Astrocyte (in vitro differentiated cells and primary cell): Measurements from ENCODE around the gene SENP3.

Source experiments
- CTCF ChIP-seq: IDR thresholded peaks from 2 replicates; pipeline ENCODE4 v1.5.1; 2011; ENCODE audit warnings: low read depth, mild to moderate bottlenecking, inconsistent platforms, low read length, moderate library complexity; ENCODE audit not compliant: insufficient read depth
- EZH2 ChIP-seq: IDR thresholded peaks from 2 replicates; pipeline ENCODE4 v1.6.1; 2012; ENCODE audit warnings: mild to moderate bottlenecking, low read length, inconsistent platforms; ENCODE audit not compliant: insufficient read depth

DNA sequence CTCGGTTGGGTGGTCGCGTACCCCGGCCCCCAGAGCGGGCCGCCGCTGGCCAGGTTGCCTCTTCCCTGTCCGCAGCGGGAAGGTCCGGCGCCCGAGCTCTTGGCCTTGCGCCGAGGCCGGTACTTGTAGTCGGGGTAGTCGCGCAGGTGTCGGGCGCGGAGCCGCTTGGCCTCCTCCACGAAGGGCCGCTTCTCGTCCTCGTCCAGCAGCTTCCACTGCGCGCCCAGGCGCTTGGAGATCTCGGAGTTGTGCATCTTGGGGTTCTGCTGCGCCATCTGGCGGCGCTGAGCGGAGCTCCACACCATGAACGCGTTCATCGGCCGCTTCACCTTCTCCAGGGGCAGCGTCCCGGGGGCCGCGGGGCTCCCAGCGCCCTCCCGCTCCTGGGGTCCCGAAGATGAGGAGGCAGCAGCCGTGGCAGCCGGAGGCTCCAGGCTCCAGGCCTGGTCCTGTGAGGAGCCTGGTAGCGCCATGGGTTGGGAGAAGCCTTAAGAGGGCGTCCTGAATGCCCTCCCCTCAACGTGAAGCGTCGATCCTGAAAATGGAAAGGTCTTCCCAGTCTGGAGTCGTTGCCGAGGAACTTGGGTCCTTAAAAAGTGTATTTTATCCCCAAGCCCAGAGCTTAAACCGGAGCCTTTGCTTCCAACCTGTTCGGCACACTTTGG lies 27.6 kb downstream of the SENP3 start:
- TF ChIP-seq CTCF, result peak; percentile 56
- TF ChIP-seq EZH2, result no peak
